ENCODE data around the gene OOSP2.

GRCh38 chr11:60095477-60096120 lies 55.4 kb downstream of the OOSP2 start:
- TF ChIP-seq CTCF (conservative IDR thresholded peaks at IDR 0.05; ENCODE audit: low read depth, low read length), result no peak
- no peak for TF ChIP-seq EZH2 (IDR thresholded peaks at IDR 0.05; ENCODE audit: low read length, unreplicated experiment)

Data from PC-3 (cell line).